Heart right ventricle (tissue), 16 donors: ENCODE results near the gene NME3. TPM values are rescaled to one million over a fixed set of nuclear protein-coding genes. Genes with fewer than 3 reads are reported as not detected.

Experiments used
- ATAC-seq, 8 donors: fragments of 200-7000 bp; cut with Tn5 transposase; one replicate each; pipeline ENCODE4 v1.9.1; 2020; ENCODE audit warnings: mild to moderate bottlenecking in 8 of 8, moderate library complexity in 8 of 8, moderate number of reproducible peaks in 1 of 8
- DNase-seq, 2 donors: peaks; one replicate each; pipeline ENCODE4 v3.0.0-alpha.2; 2020
- H3K27ac ChIP-seq, 10 donors: fragments of 200-600 bp; sonication (generic) in 2 of 10; one replicate each; pipeline versions ENCODE4 v1.5.0 to v1.8.0; 2020 to 2022; ENCODE audit warnings: mild to moderate bottlenecking in 3 of 10
- H3K27me3 ChIP-seq, 7 donors: fragments of 200-600 bp; one replicate each; pipeline ENCODE4 v1.8.0; 2021 to 2022; ENCODE audit warnings: mild to moderate bottlenecking in 2 of 7
- H3K36me3 ChIP-seq, 9 donors: fragments of 200-600 bp; sonication (generic) in 1 of 9; one replicate each; pipeline versions ENCODE4 v1.5.0 to v1.8.0; 2020 to 2022; ENCODE audit warnings: mild to moderate bottlenecking in 2 of 9
- H3K4me1 ChIP-seq, 9 donors: fragments of 200-600 bp; sonication (generic) in 1 of 9; one replicate each; pipeline versions ENCODE4 v1.5.0 to v1.8.0; 2020 to 2022; ENCODE audit warnings: mild to moderate bottlenecking in 4 of 9
- H3K4me3 ChIP-seq, 10 donors: fragments of 200-600 bp; sonication (generic) in 2 of 10; one replicate each; pipeline versions ENCODE4 v1.5.0 to v1.8.0; 2020 to 2022; ENCODE audit warnings: mild to moderate bottlenecking in 7 of 10, moderate library complexity in 2 of 10
- H3K9me3 ChIP-seq, 11 donors: fragments of 200-600 bp in 10 of 11; sonication (generic) in 2 of 11; one replicate each; pipeline versions ENCODE4 v1.5.0 to v1.8.0; 2013 to 2022; ENCODE audit warnings: mild to moderate bottlenecking in 2 of 11, control low read depth in 1 of 11, moderate library complexity in 1 of 11
- WGBS, 2 donors: extraction: QIAGEN DNeasy Blood & Tissue Kit; methylation state at CpG; one replicate each; pipeline ENCODE4 v1.1.7; 2013; ENCODE audit warnings: inconsistent platforms in 1 of 2; 5-methylcytosine and 5-hydroxymethylcytosine counted together
- intact Hi-C, 10 donors: fragments of 100-400 bp; cut with DNase I; formaldehyde crosslinking; loops; one replicate each; pipeline versions ENCODE4 v1.11.1 to v1.14.2; 2022
- polyA plus RNA-seq, 2 donors: library from polyadenylated mRNA; stranded (reverse); fragments of 200-250 nt; gene quantifications; one replicate each; pipeline ENCODE4 v1.2.3, GENCODE V29; 2013
- total RNA-seq, 10 donors: library from RNA; stranded (reverse); fragmentation: NEBNext Ultra II Directional in 3 of 10; extraction: Animal tissue kit (Norgen Biotek cat#: 25700) in 3 of 10; gene quantifications; one replicate each; pipeline versions ENCODE4 v1.2.1 to v1.2.4, GENCODE V29; 2021 to 2023
- TF ChIP-seq, protein P1 (sequence below), 9 donors: fragments of 200-600 bp; sonication (generic) in 2 of 9; IDR thresholded peaks; one replicate each; pipeline versions ENCODE4 v1.5.0 to v1.8.0; 2021 to 2022; ENCODE audit warnings: antibody characterized with exemption in 9 of 9, mild to moderate bottlenecking in 5 of 9, moderate library complexity in 1 of 9
- donor health status: Arrhythmogenic right ventricular cardiomyopathy.
- donor health status: ischemic (EF 13 %, LVEDD 7.1; RV severe dilation, severe dysfunction).
- donor health status: healthy with polysubstance abuse.
- donor health status: DM: no; HTN: yes; CAD: no.
- donor health status: DM: no; HTN: no; CAD: no.
- donor health status: ischemic (EF 25% LVEDD 6.9; RV normal size, moderate dysfunction).
- donor health status: ischemic (EF 25% LVEDD 5.7; RV mildly dilated, moderate dysfunction).
- donor health status: healthy.
- donor health status: DM: yes; HTN: yes; CAD: no.
- donor health status: Ischemic cardiomyopathy.
- donor health status: ischemic (EF 35%, LVEDD 5.7; RV mildly dilated, moderate dysfunction).
- donor health status: nonischemic (EF 11% LVEDD 7.7; RV severe dilation, severe dysfunction).
- donor health status: DM: yes; HTN: yes; CAD: no.
- donor health status: PGD.
- donor health status: ischemic (EF 29% LVEDD 5.4; RV normal size, mild dysfunction).
- donor health status: nonischemic (EF 23%, LVEDD 6.1; RV moderate dilation, normal function).

The NME3 gene
- total and polyA plus RNA-seq, 12 donors, result 21.8 to 176 (median 31.6) TPM

DNA sequence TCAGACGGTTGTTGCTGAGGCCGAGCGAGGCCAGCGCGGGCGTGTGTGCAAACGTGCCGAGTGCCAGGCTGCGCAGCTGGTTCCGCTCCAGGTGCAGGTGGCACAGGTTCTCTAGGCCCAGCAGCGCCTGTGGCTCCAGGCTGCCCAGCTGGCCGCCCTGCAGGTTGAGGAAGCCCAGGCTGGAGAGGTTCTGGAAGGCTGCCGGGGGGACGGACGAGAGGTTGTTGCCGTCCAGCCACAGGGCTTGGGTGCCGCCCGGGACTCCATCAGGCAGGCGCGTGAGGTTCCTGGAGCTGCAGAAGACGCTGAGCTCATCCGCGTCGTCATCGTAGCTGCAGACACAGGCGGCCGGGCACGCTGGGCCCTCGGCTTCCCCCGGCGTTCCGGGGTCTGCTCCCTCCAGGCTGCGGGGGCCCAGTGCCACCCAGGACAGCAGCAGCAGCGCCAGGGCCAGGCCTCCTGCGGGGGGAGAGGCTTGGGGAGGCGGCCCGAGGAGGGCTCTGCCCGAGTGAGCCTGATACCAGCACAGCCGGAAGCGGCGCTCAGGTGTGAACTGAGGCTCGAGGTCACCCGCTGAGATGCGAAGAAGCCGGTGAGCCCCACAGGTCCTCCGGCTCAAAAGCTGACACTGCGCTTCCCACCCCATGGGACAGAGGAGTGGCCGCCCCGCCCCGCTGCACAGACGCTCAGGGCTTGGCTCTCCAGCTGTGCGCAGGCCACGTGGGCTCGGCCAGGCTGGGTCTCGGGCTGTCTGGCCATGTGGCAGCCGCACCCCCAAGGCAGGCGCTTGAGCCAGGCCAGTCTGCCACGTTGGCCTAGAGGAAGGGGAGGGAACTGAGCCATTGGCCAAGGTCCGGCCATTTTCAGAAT is 20.8 kb upstream of the NME3 start:
- H3K27me3 ChIP-seq, result no peaks in the 10 kb centered on the region
- intact Hi-C loops, result loop anchor here in 1 of 10 donors (10.0 kb wide), 1 partner anchor 57 kb away; no protein-coding TSS in a partner anchor
- TF ChIP-seq, protein P1, sequence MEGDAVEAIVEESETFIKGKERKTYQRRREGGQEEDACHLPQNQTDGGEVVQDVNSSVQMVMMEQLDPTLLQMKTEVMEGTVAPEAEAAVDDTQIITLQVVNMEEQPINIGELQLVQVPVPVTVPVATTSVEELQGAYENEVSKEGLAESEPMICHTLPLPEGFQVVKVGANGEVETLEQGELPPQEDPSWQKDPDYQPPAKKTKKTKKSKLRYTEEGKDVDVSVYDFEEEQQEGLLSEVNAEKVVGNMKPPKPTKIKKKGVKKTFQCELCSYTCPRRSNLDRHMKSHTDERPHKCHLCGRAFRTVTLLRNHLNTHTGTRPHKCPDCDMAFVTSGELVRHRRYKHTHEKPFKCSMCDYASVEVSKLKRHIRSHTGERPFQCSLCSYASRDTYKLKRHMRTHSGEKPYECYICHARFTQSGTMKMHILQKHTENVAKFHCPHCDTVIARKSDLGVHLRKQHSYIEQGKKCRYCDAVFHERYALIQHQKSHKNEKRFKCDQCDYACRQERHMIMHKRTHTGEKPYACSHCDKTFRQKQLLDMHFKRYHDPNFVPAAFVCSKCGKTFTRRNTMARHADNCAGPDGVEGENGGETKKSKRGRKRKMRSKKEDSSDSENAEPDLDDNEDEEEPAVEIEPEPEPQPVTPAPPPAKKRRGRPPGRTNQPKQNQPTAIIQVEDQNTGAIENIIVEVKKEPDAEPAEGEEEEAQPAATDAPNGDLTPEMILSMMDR (IDR thresholded peaks at IDR 0.05), result no peak
- WGBS, 2 donors, result 87 to 88% methylated on average over 59 of the region's 59 CpGs
- no peaks in the 10 kb centered on the region for H3K4me1 ChIP-seq
- peaks cover 0 to 53% (median 11%) of the 10 kb centered on the region in 9 donors for H3K36me3 ChIP-seq
- H3K4me3 ChIP-seq, result no peak overlapping the region
- DNase-seq, result peak in 1 of 2 donors; percentile 12
- H3K27ac ChIP-seq, result no peak overlapping the region
- peak in 2 of 8 donors; percentile 9 to 19 for ATAC-seq
- peaks cover 0 to 2% (median 0%) of the 10 kb centered on the region in 11 donors for H3K9me3 ChIP-seq

DNA sequence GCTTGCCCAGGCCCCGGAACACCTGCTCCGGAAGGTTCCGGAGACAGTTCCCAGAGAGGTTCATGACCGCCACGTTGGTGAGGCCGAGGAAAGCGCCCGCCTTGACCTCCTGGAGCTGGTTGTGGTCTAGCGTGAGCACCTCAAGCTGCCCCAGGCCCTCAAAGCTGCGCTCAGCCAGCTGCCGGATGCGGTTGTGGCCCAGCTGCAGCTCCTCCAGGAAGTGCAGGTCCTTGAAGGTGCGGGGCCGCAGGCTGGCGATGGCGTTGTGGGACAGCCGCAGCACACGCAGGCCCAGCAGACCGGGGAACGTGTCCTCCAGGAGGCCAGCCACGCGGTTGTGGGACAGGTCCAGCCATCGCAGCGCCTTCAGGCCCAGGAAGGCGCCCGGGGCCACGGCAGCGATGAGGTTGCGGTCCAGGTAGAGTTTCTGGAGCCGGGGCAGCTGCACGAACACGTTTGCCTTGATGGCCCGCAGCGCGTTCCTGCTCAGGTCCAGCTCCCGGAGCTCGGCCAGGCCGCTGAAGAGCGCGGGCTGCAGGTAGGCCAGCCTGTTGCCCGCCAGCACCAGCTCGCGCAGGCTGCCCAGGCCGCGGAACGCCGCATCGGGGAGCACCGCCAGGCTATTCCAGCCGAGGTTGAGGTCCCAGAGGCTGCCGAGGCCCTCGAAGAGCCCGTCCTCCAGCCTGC is 20.1 kb upstream of the NME3 start:
- DNase-seq, result peak in 1 of 2 donors; percentile 12
- intact Hi-C loops, result loop anchor here in 1 of 10 donors (10.0 kb wide), 1 partner anchor 57 kb away; no protein-coding TSS in a partner anchor
- no peak overlapping the region for H3K27ac ChIP-seq

DNA sequence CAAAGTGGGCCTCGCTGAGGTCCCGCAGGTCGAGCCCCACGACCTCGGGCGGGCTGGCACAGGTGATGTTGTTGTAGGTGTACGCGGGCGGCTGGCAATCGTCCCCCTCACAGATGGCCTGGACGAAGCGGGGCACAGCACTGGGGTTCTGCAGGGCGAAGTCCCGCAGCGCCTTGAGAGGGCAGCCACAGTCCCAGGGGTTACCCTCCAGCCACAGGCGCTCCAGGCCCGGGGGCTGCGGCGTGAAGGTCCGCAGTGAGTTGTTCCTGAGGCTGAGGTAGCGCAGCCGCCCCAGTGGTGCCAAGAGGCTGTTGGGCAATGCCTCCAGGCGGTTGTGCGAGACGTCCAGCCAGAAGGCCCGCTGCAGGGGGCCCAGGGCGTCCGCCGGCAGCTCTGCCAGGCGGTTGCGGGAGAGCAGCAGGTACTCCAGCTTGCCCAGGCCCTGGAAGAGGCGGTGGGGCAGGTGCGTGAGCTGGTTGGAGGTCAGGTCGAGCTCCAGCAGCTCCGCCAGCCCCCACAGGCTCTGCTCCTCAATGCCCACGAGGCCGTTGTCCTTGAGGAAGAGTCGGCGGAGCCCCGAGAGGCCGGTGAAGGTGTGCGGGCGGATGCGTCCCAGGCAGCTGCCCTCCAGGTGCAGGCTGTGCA is 19.4 kb upstream of the NME3 start:
- intact Hi-C loops, result loop anchor here in 1 of 10 donors (10.0 kb wide), 1 partner anchor 56 kb away; no protein-coding TSS in a partner anchor
- ATAC-seq (no peak), DNase-seq (peak in 1 of 2 donors; percentile 8)
- Histone ChIP-seq H3K9me3 (no peaks in the 10 kb centered on the region), H3K4me1 (peaks cover 0 to 7% (median 0%) of the 10 kb centered on the region in 9 donors), H3K4me3 (no peak overlapping the region), H3K27me3 (no peaks in the 10 kb centered on the region), H3K36me3 (peaks cover 0 to 63% (median 12%) of the 10 kb centered on the region in 9 donors), H3K27ac (no peak overlapping the region)
- TF ChIP-seq, protein P1 (IDR thresholded peaks at IDR 0.05), result no peak
- 92 to 94% methylated on average over 44 of the region's 44 CpGs for WGBS, 2 donors

More for the DNA sequence above, 20.1 kb upstream of the NME3 start:
- H3K4me3 ChIP-seq, result no peak overlapping the region
- WGBS, 2 donors, result 93 to 96% methylated on average over 53 of the region's 53 CpGs
- H3K36me3 ChIP-seq, result peaks cover 0 to 60% (median 12%) of the 10 kb centered on the region in 9 donors
- H3K27me3 ChIP-seq, result no peaks in the 10 kb centered on the region
- no peaks in the 10 kb centered on the region for H3K9me3 ChIP-seq
- TF ChIP-seq, protein P1 (IDR thresholded peaks at IDR 0.05), result no peak
- no peak for ATAC-seq
- H3K4me1 ChIP-seq, result no peaks in the 10 kb centered on the region

DNA sequence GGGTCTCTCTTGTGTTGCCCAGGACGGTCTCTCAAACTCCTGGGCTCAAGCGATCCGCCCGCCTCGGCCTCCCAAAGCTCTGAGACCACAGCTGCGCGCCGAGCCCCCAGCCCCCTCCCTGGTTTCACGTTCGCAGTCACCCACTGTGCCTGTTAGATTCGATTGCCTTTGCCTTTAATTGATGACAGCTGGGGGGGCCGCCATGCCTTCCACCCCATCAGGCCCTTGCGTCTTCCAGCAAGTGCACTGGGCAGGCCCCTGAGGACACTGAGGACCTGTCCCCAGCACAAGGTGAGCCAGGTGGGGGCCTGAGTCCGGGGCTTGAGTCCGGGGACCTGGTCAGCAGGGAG is 18.9 kb upstream of the NME3 start:
- no peaks in the 10 kb centered on the region for H3K9me3 ChIP-seq
- no peak overlapping the region for H3K27ac ChIP-seq
- H3K4me3 ChIP-seq, result no peak overlapping the region
- ATAC-seq (no peak), DNase-seq (no peak)
- H3K27me3 ChIP-seq, result no peaks in the 10 kb centered on the region
- intact Hi-C loops, result loop anchor here in 1 of 10 donors (10.0 kb wide), 1 partner anchor 55 kb away; no protein-coding TSS in a partner anchor
- TF ChIP-seq, protein P1 (IDR thresholded peaks at IDR 0.05), result no peak
- 94% methylated on average over 15 of the region's 15 CpGs for WGBS, 2 donors
- H3K36me3 ChIP-seq, result peaks cover 0 to 63% (median 12%) of the 10 kb centered on the region in 9 donors
- peaks cover 0 to 12% (median 2%) of the 10 kb centered on the region in 9 donors for H3K4me1 ChIP-seq
